Naive thymus-derived CD4-positive, alpha-beta T cell (primary cell): ENCODE results near the gene DECR2. TPM values are rescaled to one million over a fixed set of nuclear protein-coding genes. Genes with fewer than 3 reads are reported as not detected.

Experiments
- ATAC-seq: fragments of 150-1000 bp; cut with Tn5 transposase; 2 replicates; pipeline ENCODE4 v1.10.0; 2021; ENCODE audit warnings: mild to moderate bottlenecking, moderate library complexity
- CTCF ChIA-PET: fragments of 350-600 bp; sonication (Branson Sonifier 250); formaldehyde crosslinking; loops from one replicate; lab custom pipeline; 2021; ENCODE audit warnings: antibody characterized with exemption; lab: Charles Lee
- POLR2A ChIA-PET: fragments of 350-600 bp; sonication (Branson Sonifier 250); formaldehyde crosslinking; loops from one replicate; lab custom pipeline; 2021; ENCODE audit warnings: antibody characterized with exemption, inconsistent platforms; lab: Charles Lee
- DNase-seq, 9 donors: peaks; one replicate each; pipeline versions ENCODE4 v3.0.0 to v3.0.0-alpha.2; 2020 to 2022; ENCODE audit warnings: mixed read lengths in 1 of 9
- H3K27ac ChIP-seq: one replicate; pipeline ENCODE4 v1.7.0; 2013; ENCODE audit warnings: mild to moderate bottlenecking, low read depth, low read length, moderate library complexity
- H3K27me3 ChIP-seq, 2 donors: one replicate each; pipeline ENCODE4 v1.7.0; 2013; ENCODE audit warnings: low read length in 2 of 2, mild to moderate bottlenecking in 2 of 2, moderate library complexity in 2 of 2; ENCODE audit not compliant: control insufficient read depth in 2 of 2, insufficient read depth in 2 of 2
- H3K36me3 ChIP-seq, 3 experiments: 1 replicate in 2 of 3; 2 replicates in 1 of 3; pipeline ENCODE4 v1.7.0; 2013; ENCODE audit warnings: low read length in 3 of 3, mild to moderate bottlenecking in 3 of 3, moderate library complexity in 1 of 3; ENCODE audit not compliant: insufficient read depth in 3 of 3, control insufficient read depth in 2 of 3
- H3K4me1 ChIP-seq, 2 donors: one replicate each; pipeline ENCODE4 v1.7.0; 2013; ENCODE audit warnings: low read length in 2 of 2, mild to moderate bottlenecking in 2 of 2, moderate library complexity in 1 of 2; ENCODE audit not compliant: control insufficient read depth in 2 of 2, insufficient read depth in 2 of 2
- H3K4me3 ChIP-seq: 2 replicates; pipeline ENCODE4 v1.7.0; 2013; ENCODE audit warnings: mild to moderate bottlenecking, low read length
- H3K9me3 ChIP-seq, 3 experiments: 1 replicate in 2 of 3; 2 replicates in 1 of 3; pipeline ENCODE4 v1.7.0; 2013; ENCODE audit warnings: low read length in 3 of 3; ENCODE audit not compliant: control insufficient read depth in 2 of 3
- H3K27ac Mint-ChIP-seq, 9 donors: one replicate each; pipeline ENCODE4 v1.8.0; 2020 to 2022; ENCODE audit warnings: mixed read lengths in 9 of 9, mild to moderate bottlenecking in 8 of 9, moderate library complexity in 5 of 9, inconsistent platforms in 2 of 9
- H3K27me3 Mint-ChIP-seq, 5 donors: one replicate each; pipeline ENCODE4 v1.8.0; 2021 to 2022; ENCODE audit warnings: mixed read lengths in 5 of 5, mild to moderate bottlenecking in 1 of 5
- H3K36me3 Mint-ChIP-seq, 5 donors: one replicate each; pipeline ENCODE4 v1.8.0; 2020 to 2022; ENCODE audit warnings: mixed read lengths in 5 of 5, mild to moderate bottlenecking in 3 of 5, inconsistent platforms in 1 of 5
- H3K4me1 Mint-ChIP-seq, 7 donors: one replicate each; pipeline ENCODE4 v1.8.0; 2020 to 2022; ENCODE audit warnings: mixed read lengths in 7 of 7, mild to moderate bottlenecking in 3 of 7, inconsistent platforms in 1 of 7
- H3K4me3 Mint-ChIP-seq, 10 donors: one replicate each; pipeline ENCODE4 v1.8.0; 2020 to 2022; ENCODE audit warnings: mild to moderate bottlenecking in 10 of 10, mixed read lengths in 10 of 10, moderate library complexity in 6 of 10, inconsistent platforms in 2 of 10
- H3K9me3 Mint-ChIP-seq, 11 donors: one replicate each; pipeline ENCODE4 v1.8.0; 2020 to 2022; ENCODE audit warnings: mixed read lengths in 11 of 11, mild to moderate bottlenecking in 4 of 11, inconsistent platforms in 1 of 11, moderate library complexity in 1 of 11
- intact Hi-C, 2 donors: fragments of 100-400 bp; cut with micrococcal nuclease; formaldehyde crosslinking; loops; one replicate each; pipeline ENCODE4 v1.15.1; 2023
- polyA plus RNA-seq, 2 donors: library from polyadenylated mRNA; unstranded; fragments of 300-500 nt; fragmentation: Illumina TruSeq; gene quantifications; one replicate each; pipeline ENCODE4 v1.2.3, GENCODE V29; 2021
- total RNA-seq, 6 experiments: library from RNA in 5 of 6; stranded (reverse) in 5 of 6; gene quantifications; 1 replicate in 5 of 6; 2 replicates in 1 of 6; pipeline ENCODE4 v1.2.3 and lab custom pipeline; 2021 to 2026

The DECR2 gene
- total and polyA plus RNA-seq, 7 experiments from 2014 or later, result 7.8 to 13.8 (median 8.5) TPM

- Histone ChIP-seq H3K4me3 (no peak overlapping the region), H3K27me3 (no peaks in the 10 kb centered on the region), H3K4me1 (peaks cover 10 to 14% of the 10 kb centered on the region in 2 donors), H3K36me3 (peaks cover 0 to 69% (median 4%) of the 10 kb centered on the region in 3 experiments), H3K9me3 (no peaks in the 10 kb centered on the region), H3K27ac (peak overlapping the region; percentile 67)
- ChIA-PET POLR2A (interaction anchor here (0.9 to 2.7 kb wide), 4 partner anchors 12 to 60 kb away, joined by 3 to 59 read pairs (median 7); partner anchors contain the start of genes DECR2 and PGAP6), CTCF (interaction anchor here (1.0 to 2.3 kb wide), 2 partner anchors 12 to 273 kb away, joined by 3 to 10 read pairs; partner anchors contain the start of gene PGAP6)
- DNase-seq, result no peak
- H3K27me3 Mint-ChIP-seq, result no peaks in the 10 kb centered on the region
- intact Hi-C loops, result loop anchor here (1.0 to 5.0 kb wide), 8 partner anchors 10 to 233 kb away; partner anchors contain the start of genes AXIN1 (in 1 of the 2), CAPN15 (in 1 of the 2), DECR2 (in 1 of the 2) and NPRL3 (in 1 of the 2)
- H3K4me1 Mint-ChIP-seq, result peaks cover 4 to 26% (median 13%) of the 10 kb centered on the region in 7 donors
- no peak for ATAC-seq
- peak overlapping the region; percentile 45 to 96 (median 86) for H3K4me3 Mint-ChIP-seq
- peak overlapping the region in 5 of 9 donors; percentile 41 to 89 (median 87) for H3K27ac Mint-ChIP-seq
- H3K9me3 Mint-ChIP-seq, result no peaks in the 10 kb centered on the region
- H3K36me3 Mint-ChIP-seq, result peaks cover 0 to 13% (median 7%) of the 10 kb centered on the region in 5 donors
Observed at GRCh38 chr16:369866-370436, 31.7 kb upstream of the DECR2 start.

GRCh38 chr16:370443-370842 is 31.2 kb upstream of the DECR2 start, which contains the start of gene MRPL28:
Gene MRPL28 (minus strand): TSS chr16:370538. CDS start chr16:370218, 320 bp downstream.
- ChIA-PET POLR2A (interaction anchor here (0.9 to 2.7 kb wide), 6 partner anchors 11 to 142 kb away, joined by 3 to 59 read pairs (median 4); partner anchors contain the start of genes DECR2, LUC7L and PGAP6), CTCF (interaction anchor here (1.0 to 2.3 kb wide), 3 partner anchors 9 to 274 kb away, joined by 3 to 10 read pairs (median 3); partner anchors contain the start of gene PGAP6)
- Mint-ChIP-seq H3K4me3 (peak within 1 kb of the TSS; percentile 81 to 97 (median 90)), H3K4me1 (peaks cover 4 to 26% (median 13%) of the 10 kb centered on the region in 7 donors), H3K36me3 (peaks cover 0 to 13% (median 7%) of the 10 kb centered on the region in 5 donors), H3K27ac (peak within 1 kb of the TSS; percentile 80 to 96 (median 89)), H3K27me3 (no peaks in the 10 kb centered on the region), H3K9me3 (no peaks in the 10 kb centered on the region)
- peak; percentile 99 for ATAC-seq
- intact Hi-C loops, result loop anchor here (1.0 to 5.0 kb wide), 8 partner anchors 10 to 233 kb away; partner anchors contain the start of genes AXIN1 (in 1 of the 2), CAPN15 (in 1 of the 2), DECR2 (in 1 of the 2) and NPRL3 (in 1 of the 2)
- H3K4me1 ChIP-seq, result peaks cover 10 to 14% of the 10 kb centered on the region in 2 donors
- no peaks in the 10 kb centered on the region for H3K9me3 ChIP-seq
- H3K27ac ChIP-seq, result peak within 1 kb of the TSS; percentile 67
- H3K4me3 ChIP-seq, result peak within 1 kb of the TSS; percentile 30
- peak; percentile 75 to 93 (median 92) for DNase-seq
- peaks cover 0 to 73% (median 4%) of the 10 kb centered on the region in 3 experiments for H3K36me3 ChIP-seq
- H3K27me3 ChIP-seq, result no peaks in the 10 kb centered on the region

- DNase-seq (no peak), ATAC-seq (no peak)
- Mint-ChIP-seq H3K36me3 (peaks cover 0 to 13% (median 7%) of the 10 kb centered on the region in 5 donors), H3K4me1 (peaks cover 4 to 26% (median 13%) of the 10 kb centered on the region in 7 donors), H3K27ac (peak overlapping the region; percentile 80 to 96 (median 89)), H3K9me3 (no peaks in the 10 kb centered on the region), H3K27me3 (no peaks in the 10 kb centered on the region), H3K4me3 (peak overlapping the region; percentile 81 to 97 (median 90))
- Histone ChIP-seq H3K27ac (peak overlapping the region; percentile 67), H3K9me3 (no peaks in the 10 kb centered on the region), H3K4me3 (peak overlapping the region; percentile 30), H3K4me1 (peaks cover 10 to 14% of the 10 kb centered on the region in 2 donors), H3K36me3 (peaks cover 0 to 79% (median 4%) of the 10 kb centered on the region in 3 experiments), H3K27me3 (no peaks in the 10 kb centered on the region)
- intact Hi-C loops, result loop anchor here (1.0 to 5.0 kb wide), 8 partner anchors 9 to 234 kb away; partner anchors contain the start of genes AXIN1 (in 1 of the 2), CAPN15 (in 1 of the 2), DECR2 (in 1 of the 2) and NPRL3 (in 1 of the 2)
- ChIA-PET POLR2A (interaction anchor here (0.9 to 2.7 kb wide), 6 partner anchors 10 to 143 kb away, joined by 3 to 59 read pairs (median 4); partner anchors contain the start of genes DECR2, LUC7L and PGAP6), CTCF (interaction anchor here (0.6 to 2.3 kb wide), 4 partner anchors 9 to 307 kb away, joined by 3 to 10 read pairs (median 3); partner anchors contain the start of gene PGAP6)
Observed at GRCh38 chr16:370979-371514, 30.6 kb upstream of the DECR2 start.

- ATAC-seq, result no peak
- H3K4me1 ChIP-seq, result peaks cover 10 to 14% of the 10 kb centered on the region in 2 donors
- intact Hi-C loops, result loop anchor here (5.0 kb wide), 2 partner anchors 156 to 234 kb away; partner anchors contain the start of genes CAPN15 (in 1 of the 2) and NPRL3 (in 1 of the 2)
- POLR2A ChIA-PET, result interaction anchor here (1.1 to 2.7 kb wide), 2 partner anchors 10 to 142 kb away, joined by 4 to 59 read pairs; partner anchors contain the start of genes LUC7L and PGAP6
- Mint-ChIP-seq H3K36me3 (peaks cover 0 to 13% (median 5%) of the 10 kb centered on the region in 5 donors), H3K4me1 (peaks cover 4 to 26% (median 13%) of the 10 kb centered on the region in 7 donors), H3K9me3 (no peaks in the 10 kb centered on the region), H3K4me3 (peak overlapping the region in 5 of 10 donors; percentile 29 to 65 (median 45)), H3K27ac (peak overlapping the region in 5 of 9 donors; percentile 39 to 81 (median 65)), H3K27me3 (no peaks in the 10 kb centered on the region)
- H3K4me3 ChIP-seq, result no peak overlapping the region
- DNase-seq, result no peak
- peaks cover 0 to 80% (median 4%) of the 10 kb centered on the region in 3 experiments for H3K36me3 ChIP-seq
- no peak overlapping the region for H3K27ac ChIP-seq
- H3K27me3 ChIP-seq, result no peaks in the 10 kb centered on the region
- CTCF ChIA-PET, result interaction anchor here (0.5 to 2.3 kb wide), 4 partner anchors 10 to 308 kb away, joined by 3 to 10 read pairs (median 4); partner anchors contain the start of gene PGAP6
- H3K9me3 ChIP-seq, result no peaks in the 10 kb centered on the region
Observed at GRCh38 chr16:371515-372301, 30.0 kb upstream of the DECR2 start.

- H3K27me3 Mint-ChIP-seq, result no peaks in the 10 kb centered on the region
- ChIA-PET POLR2A (interaction anchor here (2.7 kb wide), 1 partner anchor 9 kb away, joined by 59 read pairs; the partner anchor contains the start of gene PGAP6), CTCF (interaction anchor here (0.5 to 2.3 kb wide), 2 partner anchors 10 to 218 kb away, joined by 4 to 10 read pairs; partner anchors contain the start of gene PGAP6)
- H3K36me3 Mint-ChIP-seq, result peaks cover 0 to 9% (median 4%) of the 10 kb centered on the region in 5 donors
- H3K4me1 Mint-ChIP-seq, result peaks cover 4 to 26% (median 12%) of the 10 kb centered on the region in 7 donors
- Histone ChIP-seq H3K4me3 (no peak overlapping the region), H3K27ac (no peak overlapping the region), H3K27me3 (no peaks in the 10 kb centered on the region), H3K4me1 (peaks cover 10 to 14% of the 10 kb centered on the region in 2 donors), H3K9me3 (no peaks in the 10 kb centered on the region), H3K36me3 (peaks cover 0 to 80% (median 8%) of the 10 kb centered on the region in 3 experiments)
- H3K9me3 Mint-ChIP-seq, result no peaks in the 10 kb centered on the region
- H3K4me3 Mint-ChIP-seq, result no peak overlapping the region
- no peak for DNase-seq
- no peak for ATAC-seq
- H3K27ac Mint-ChIP-seq, result peak overlapping the region in 3 of 9 donors; percentile 38 to 81 (median 71)
- intact Hi-C loops, result loop anchor here (5.0 kb wide), 2 partner anchors 155 to 235 kb away; partner anchors contain the start of genes CAPN15 (in 1 of the 2) and NPRL3 (in 1 of the 2)
Observed at GRCh38 chr16:372302-372983, 29.2 kb upstream of the DECR2 start.
